ENCODE measurements around the gene PREX1. TPM values are rescaled to one million over a fixed set of nuclear protein-coding genes. Genes with fewer than 3 reads are reported as not detected.

PREX1 gene
- total and polyA plus RNA-seq, 2 donors from 2014 or later = 8.5 to 38.2 TPM

DNA sequence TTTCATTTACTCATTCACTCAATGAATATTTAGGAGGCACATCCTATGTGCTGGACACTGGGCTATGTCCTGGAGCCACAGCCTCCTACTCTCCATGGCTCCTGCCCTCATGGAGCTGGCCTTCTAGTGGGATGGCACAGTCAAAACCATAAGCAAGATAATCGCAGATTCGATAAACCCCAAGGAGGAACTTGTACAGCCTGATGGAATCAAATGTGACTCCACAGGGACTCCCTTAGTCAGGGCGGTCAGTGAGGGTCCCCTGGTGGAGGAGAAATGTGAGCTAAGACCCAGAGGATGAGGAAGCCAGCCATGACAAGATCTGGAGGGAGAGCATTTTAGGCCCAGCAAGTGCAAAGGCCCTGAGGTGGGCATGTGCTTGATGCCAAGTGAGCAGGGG, 211.9 kb downstream of the PREX1 start:
- intact Hi-C loops (cut with DNase I) = loop anchor here (10.0 kb wide), 1 partner anchor 831 kb away; the partner anchor contains the start of gene SULF2
- no peak overlapping the region for H3K27ac ChIP-seq (ENCODE audit: low read depth in 2 of 2, low read length in 2 of 2)
- FAIRE-seq (no peak), DNase-seq (no peak)
- peaks cover 0 to 3% (median 0%) of the 10 kb centered on the region in 3 donors for H3K4me1 ChIP-seq (ENCODE audit: control insufficient read depth in 2 of 3, insufficient read depth in 2 of 3, low read depth in 1 of 3, low read length in 3 of 3)
- TF ChIP-seq, protein P1, sequence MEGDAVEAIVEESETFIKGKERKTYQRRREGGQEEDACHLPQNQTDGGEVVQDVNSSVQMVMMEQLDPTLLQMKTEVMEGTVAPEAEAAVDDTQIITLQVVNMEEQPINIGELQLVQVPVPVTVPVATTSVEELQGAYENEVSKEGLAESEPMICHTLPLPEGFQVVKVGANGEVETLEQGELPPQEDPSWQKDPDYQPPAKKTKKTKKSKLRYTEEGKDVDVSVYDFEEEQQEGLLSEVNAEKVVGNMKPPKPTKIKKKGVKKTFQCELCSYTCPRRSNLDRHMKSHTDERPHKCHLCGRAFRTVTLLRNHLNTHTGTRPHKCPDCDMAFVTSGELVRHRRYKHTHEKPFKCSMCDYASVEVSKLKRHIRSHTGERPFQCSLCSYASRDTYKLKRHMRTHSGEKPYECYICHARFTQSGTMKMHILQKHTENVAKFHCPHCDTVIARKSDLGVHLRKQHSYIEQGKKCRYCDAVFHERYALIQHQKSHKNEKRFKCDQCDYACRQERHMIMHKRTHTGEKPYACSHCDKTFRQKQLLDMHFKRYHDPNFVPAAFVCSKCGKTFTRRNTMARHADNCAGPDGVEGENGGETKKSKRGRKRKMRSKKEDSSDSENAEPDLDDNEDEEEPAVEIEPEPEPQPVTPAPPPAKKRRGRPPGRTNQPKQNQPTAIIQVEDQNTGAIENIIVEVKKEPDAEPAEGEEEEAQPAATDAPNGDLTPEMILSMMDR (IDR thresholded peaks at IDR 0.05; ENCODE audit: borderline replicate concordance, extremely low read depth, insufficient read depth) = no peak
- no peaks in the 10 kb centered on the region for H3K9me3 ChIP-seq (ENCODE audit: control insufficient read depth in 2 of 3, insufficient read depth in 1 of 3, low read length in 3 of 3)
- no peaks in the 10 kb centered on the region for H3K27me3 ChIP-seq (ENCODE audit: control insufficient read depth, insufficient read depth, low read length)
- no peaks in the 10 kb centered on the region for H3K36me3 ChIP-seq (ENCODE audit: control insufficient read depth in 2 of 3, insufficient read depth in 3 of 3, low read length in 3 of 3)
- no peak overlapping the region for H3K9ac ChIP-seq (ENCODE audit: low read length in 3 of 3)
- no peak overlapping the region for H3K4me3 ChIP-seq (ENCODE audit: low read length in 3 of 3)

DNA sequence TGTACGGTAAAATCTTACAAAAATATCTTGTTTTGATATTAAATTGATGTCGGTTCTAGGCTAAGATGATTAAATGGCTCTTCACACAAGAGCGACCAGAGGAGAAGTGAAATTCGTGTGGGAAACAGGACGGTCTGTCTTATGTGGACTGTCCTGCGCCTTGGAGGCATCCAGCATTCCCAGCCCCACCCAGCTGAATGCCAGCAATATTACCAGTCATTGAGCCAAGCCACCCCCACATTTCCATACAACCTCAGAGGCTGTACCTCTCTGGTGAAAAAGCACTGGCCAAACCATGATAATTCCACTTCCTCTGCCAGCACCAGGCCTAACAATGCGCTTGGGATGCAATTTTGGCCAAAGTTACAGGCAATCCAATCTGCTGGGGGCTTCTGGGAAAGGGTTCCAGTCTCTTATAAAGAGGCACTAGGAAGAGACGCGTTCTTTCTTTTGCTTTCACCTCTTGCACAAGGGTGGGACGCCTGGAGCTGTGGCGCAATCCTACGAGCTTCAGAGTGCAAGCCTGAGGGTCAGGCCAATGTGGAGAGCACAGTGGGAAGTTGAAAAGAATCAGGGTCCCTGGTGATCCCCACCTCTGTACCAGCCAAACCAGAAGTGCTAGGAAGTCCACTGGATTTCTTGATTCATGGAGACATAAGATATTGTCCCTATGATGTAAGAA, 213.1 kb downstream of the PREX1 start:
- DNase-seq (peak in 1 of 5 donors; percentile 39), FAIRE-seq (no peak)
- no peak overlapping the region for H3K27ac ChIP-seq (ENCODE audit: low read depth in 2 of 2, low read length in 2 of 2)
- H3K27me3 ChIP-seq (ENCODE audit: control insufficient read depth, insufficient read depth, low read length) = no peaks in the 10 kb centered on the region
- H3K9ac ChIP-seq (ENCODE audit: low read length in 3 of 3) = no peak overlapping the region
- TF ChIP-seq, protein P1 (IDR thresholded peaks at IDR 0.05; ENCODE audit: borderline replicate concordance, extremely low read depth, insufficient read depth) = no peak
- no peaks in the 10 kb centered on the region for H3K9me3 ChIP-seq (ENCODE audit: control insufficient read depth in 2 of 3, insufficient read depth in 1 of 3, low read length in 3 of 3)
- no peaks in the 10 kb centered on the region for H3K4me1 ChIP-seq (ENCODE audit: control insufficient read depth in 2 of 3, insufficient read depth in 2 of 3, low read depth in 1 of 3, low read length in 3 of 3)
- no peaks in the 10 kb centered on the region for H3K36me3 ChIP-seq (ENCODE audit: control insufficient read depth in 2 of 3, insufficient read depth in 3 of 3, low read length in 3 of 3)
- no peak overlapping the region for H3K4me3 ChIP-seq (ENCODE audit: low read length in 3 of 3)
- intact Hi-C loops (cut with DNase I) = loop anchor here (10.0 kb wide), 1 partner anchor 830 kb away; the partner anchor contains the start of gene SULF2

DNA sequence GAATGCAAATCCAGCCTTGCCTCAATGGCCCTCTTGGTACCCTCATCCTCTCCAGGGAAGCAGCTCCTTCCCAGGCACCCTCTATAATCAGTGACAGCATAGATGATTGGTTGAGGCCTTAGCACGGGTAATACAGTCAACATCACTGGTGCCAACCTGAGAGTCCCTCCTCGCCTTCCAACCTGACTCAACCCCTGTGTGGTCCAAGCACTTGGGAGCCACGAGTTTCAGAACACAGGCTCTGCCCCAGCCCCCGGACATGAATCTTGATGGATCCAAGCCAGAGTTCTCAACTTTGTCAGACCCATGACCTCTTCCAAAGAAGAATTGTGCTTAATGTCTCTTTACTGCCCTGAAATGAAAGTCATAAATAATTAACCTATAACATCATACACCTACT, 213.9 kb downstream of the PREX1 start:
- no peak for FAIRE-seq

More for the DNA sequence above, 213.9 kb downstream of the PREX1 start:
- intact Hi-C loops (cut with DNase I) = loop anchor here (10.0 kb wide), 1 partner anchor 829 kb away; the partner anchor contains the start of gene SULF2
- Histone ChIP-seq H3K36me3 (ENCODE audit: control insufficient read depth in 2 of 3, insufficient read depth in 3 of 3, low read length in 3 of 3) (no peaks in the 10 kb centered on the region), H3K9ac (ENCODE audit: low read length in 3 of 3) (no peak overlapping the region), H3K27ac (ENCODE audit: low read depth in 2 of 2, low read length in 2 of 2) (no peak overlapping the region), H3K27me3 (ENCODE audit: control insufficient read depth, insufficient read depth, low read length) (no peaks in the 10 kb centered on the region), H3K4me1 (ENCODE audit: control insufficient read depth in 2 of 3, insufficient read depth in 2 of 3, low read depth in 1 of 3, low read length in 3 of 3) (no peaks in the 10 kb centered on the region), H3K9me3 (ENCODE audit: control insufficient read depth in 2 of 3, insufficient read depth in 1 of 3, low read length in 3 of 3) (no peaks in the 10 kb centered on the region), H3K4me3 (ENCODE audit: low read length in 3 of 3) (no peak overlapping the region)
- TF ChIP-seq, protein P1 (IDR thresholded peaks at IDR 0.05; ENCODE audit: borderline replicate concordance, extremely low read depth, insufficient read depth) = no peak
- no peak for DNase-seq

Data from kidney (tissue), 14 donors.